HEK293T (cell line): ENCODE data around the gene LRRK1.

ENCODE experiments used
- ARNT ChIP-seq: fragments of 450-650 bp; IDR thresholded peaks from 2 replicates; pipeline ENCODE4 v1.6.1; 2017; ENCODE audit warnings: mild to moderate bottlenecking
- BHLHE40 ChIP-seq: fragments of 450-650 bp; IDR thresholded peaks from 2 replicates; pipeline ENCODE4 v1.6.1; 2016; ENCODE audit warnings: mild to moderate bottlenecking, moderate library complexity, borderline replicate concordance
- CTBP1 ChIP-seq: fragments of 450-650 bp; IDR thresholded peaks from 2 replicates; pipeline ENCODE4 v1.6.1; 2016; ENCODE audit warnings: borderline replicate concordance
- ELF4 ChIP-seq: fragments of 450-650 bp; IDR thresholded peaks from 2 replicates; pipeline ENCODE4 v1.6.1; 2017; ENCODE audit warnings: antibody characterized with exemption
- FOXA1 ChIP-seq: fragments of 450-650 bp; IDR thresholded peaks from 2 replicates; pipeline ENCODE4 v1.6.1; 2016; ENCODE audit warnings: mild to moderate bottlenecking
- FOXK2 ChIP-seq: fragments of 450-650 bp; IDR thresholded peaks from 2 replicates; pipeline ENCODE4 v1.6.1; 2016; ENCODE audit warnings: mild to moderate bottlenecking
- HDGF ChIP-seq: fragments of 450-650 bp; IDR thresholded peaks from 2 replicates; pipeline ENCODE4 v1.6.1; 2017; ENCODE audit warnings: antibody characterized with exemption, borderline replicate concordance
- NFRKB ChIP-seq: fragments of 450-650 bp; IDR thresholded peaks from 2 replicates; pipeline ENCODE4 v1.6.1; 2016; ENCODE audit warnings: mild to moderate bottlenecking, moderate library complexity
- SP1 ChIP-seq: fragments of 450-650 bp; IDR thresholded peaks from 2 replicates; pipeline ENCODE4 v1.6.1; 2017
- SUZ12 ChIP-seq: fragments of 450-650 bp; IDR thresholded peaks from 2 replicates; pipeline ENCODE4 v1.6.1; 2016; ENCODE audit warnings: mild to moderate bottlenecking
- TARDBP ChIP-seq: fragments of 450-650 bp; IDR thresholded peaks from 2 replicates; pipeline ENCODE4 v1.6.1; 2016
- ZNF384 ChIP-seq: fragments of 450-650 bp; IDR thresholded peaks from 2 replicates; pipeline ENCODE4 v1.6.1; 2016
- TF ChIP-seq, protein P1 (sequence below): fragments of 450-650 bp; IDR thresholded peaks from 2 replicates; pipeline ENCODE4 v1.6.1; 2016

DNA sequence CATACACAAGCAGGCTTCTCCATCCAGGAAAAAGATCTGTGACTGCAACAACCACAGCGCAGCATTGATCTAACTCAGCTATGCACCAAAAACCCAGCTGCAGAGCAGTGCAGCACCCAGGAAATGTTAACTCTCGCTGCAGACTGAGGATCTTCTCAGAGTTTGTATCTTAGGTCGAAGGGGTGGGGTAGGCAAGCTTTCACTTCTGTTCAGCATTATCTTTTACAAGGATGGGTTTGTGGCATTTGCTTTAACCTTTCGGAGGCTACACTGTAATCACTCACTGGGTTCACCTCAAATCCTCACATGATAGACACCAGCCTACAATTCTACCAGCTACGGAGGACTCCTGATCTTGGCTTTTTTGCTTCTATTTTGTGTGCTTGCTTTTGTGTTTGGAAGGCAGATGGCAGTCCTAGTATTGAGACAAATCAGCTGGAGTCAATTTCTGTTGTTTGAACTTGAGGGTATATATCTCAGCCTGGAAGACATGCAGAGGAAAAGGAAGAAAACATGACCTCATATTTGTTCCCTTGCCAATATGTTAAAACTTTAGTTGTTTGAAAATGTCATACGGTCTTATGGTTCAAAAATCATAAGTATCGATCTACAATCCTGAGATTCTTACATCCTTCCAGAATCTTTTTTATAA, 25.2 kb downstream of the LRRK1 start:
- TF ChIP-seq SP1 (no peak), ELF4 (no peak), TARDBP (no peak), HDGF (no peak), FOXK2 (no peak), CTBP1 (no peak), FOXA1 (no peak), BHLHE40 (no peak), NFRKB (no peak), SUZ12 (no peak), ARNT (no peak), ZNF384 (no peak)
- TF ChIP-seq, protein P1, sequence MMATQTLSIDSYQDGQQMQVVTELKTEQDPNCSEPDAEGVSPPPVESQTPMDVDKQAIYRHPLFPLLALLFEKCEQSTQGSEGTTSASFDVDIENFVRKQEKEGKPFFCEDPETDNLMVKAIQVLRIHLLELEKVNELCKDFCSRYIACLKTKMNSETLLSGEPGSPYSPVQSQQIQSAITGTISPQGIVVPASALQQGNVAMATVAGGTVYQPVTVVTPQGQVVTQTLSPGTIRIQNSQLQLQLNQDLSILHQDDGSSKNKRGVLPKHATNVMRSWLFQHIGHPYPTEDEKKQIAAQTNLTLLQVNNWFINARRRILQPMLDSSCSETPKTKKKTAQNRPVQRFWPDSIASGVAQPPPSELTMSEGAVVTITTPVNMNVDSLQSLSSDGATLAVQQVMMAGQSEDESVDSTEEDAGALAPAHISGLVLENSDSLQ, result no peak
